IPS-15b (cell line): ENCODE data around the gene JADE2.
"Not testable (repeated sequence)": the region's sequence is repeated elsewhere in the genome, so short reads cannot be mapped to it uniquely, and the experiment has no call there.

Source experiments
- H3K27me3 ChIP-seq: one replicate; pipeline ENCODE4 v1.6.1; 2013; ENCODE audit warnings: low read length; ENCODE audit not compliant: control insufficient read depth, insufficient read depth
- H3K36me3 ChIP-seq: one replicate; pipeline ENCODE4 v1.6.1; 2013; ENCODE audit warnings: low read length; ENCODE audit not compliant: control insufficient read depth, insufficient read depth
- H3K4me1 ChIP-seq: one replicate; pipeline ENCODE4 v1.6.1; 2013; ENCODE audit warnings: mild to moderate bottlenecking, low read length; ENCODE audit not compliant: control insufficient read depth, insufficient read depth
- H3K4me3 ChIP-seq: one replicate; pipeline ENCODE4 v1.5.1; 2013; ENCODE audit warnings: low read depth, low read length
- H3K9ac ChIP-seq: one replicate; pipeline ENCODE4 v1.6.1; 2013; ENCODE audit warnings: low read depth, mild to moderate bottlenecking, low read length
- H3K9me3 ChIP-seq: one replicate; pipeline ENCODE4 v1.6.1; 2013; ENCODE audit warnings: mild to moderate bottlenecking, low read length; ENCODE audit not compliant: control insufficient read depth, insufficient read depth

JADE2 gene

GRCh38 chr5:134510970-134511795 lies 14.3 kb upstream of the JADE2 start:
- Histone ChIP-seq H3K27me3 (no peaks in the 10 kb centered on the region), H3K4me3 (peak overlapping the region; percentile 22), H3K4me1 (peaks cover 26% of the 10 kb centered on the region), H3K9ac (peak overlapping the region; percentile 26), H3K36me3 (no peaks in the 10 kb centered on the region), H3K9me3 (no peaks in the 10 kb centered on the region)

GRCh38 chr5:134511796-134512660 lies 13.4 kb upstream of the JADE2 start:
- no peaks in the 10 kb centered on the region for H3K9me3 ChIP-seq
- H3K9ac ChIP-seq = peak overlapping the region; percentile 55
- H3K27me3 ChIP-seq = no peaks in the 10 kb centered on the region
- peak overlapping the region; percentile 22 for H3K4me3 ChIP-seq
- no peaks in the 10 kb centered on the region for H3K36me3 ChIP-seq
- H3K4me1 ChIP-seq = peaks cover 19% of the 10 kb centered on the region

- Histone ChIP-seq H3K9ac (peak overlapping the region; percentile 55), H3K4me3 (peak overlapping the region; percentile 19), H3K9me3 (no peaks in the 10 kb centered on the region), H3K27me3 (no peaks in the 10 kb centered on the region), H3K36me3 (no peaks in the 10 kb centered on the region), H3K4me1 (peaks cover 19% of the 10 kb centered on the region)
Measured at GRCh38 chr5:134512661-134512999, 12.8 kb upstream of the JADE2 start.

DNA sequence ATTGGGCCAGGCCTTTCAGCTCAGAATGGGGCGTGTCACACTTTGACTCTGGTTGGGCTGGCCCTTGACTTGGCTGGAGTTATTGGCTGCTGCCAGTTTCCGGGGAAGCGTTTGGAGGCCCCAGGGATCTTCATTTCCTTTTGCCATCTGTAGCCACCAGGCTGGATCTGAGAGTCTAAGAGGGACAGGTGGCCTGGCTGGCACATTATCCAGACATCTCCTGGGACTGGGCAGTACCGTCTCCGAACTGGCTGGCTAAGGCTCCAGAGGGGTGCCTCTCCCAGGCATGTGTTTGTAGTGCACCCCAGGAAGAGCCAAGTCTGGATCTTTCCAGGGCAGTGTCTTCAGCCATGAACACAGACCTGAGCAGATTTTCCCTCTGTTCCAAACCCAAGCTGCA lies 9.7 kb upstream of the JADE2 start:
- Histone ChIP-seq H3K36me3 (no peaks in the 10 kb centered on the region), H3K9ac (no peak overlapping the region), H3K27me3 (no peaks in the 10 kb centered on the region), H3K4me1 (peaks cover 17% of the 10 kb centered on the region), H3K4me3 (no peak overlapping the region), H3K9me3 (no peaks in the 10 kb centered on the region)

DNA sequence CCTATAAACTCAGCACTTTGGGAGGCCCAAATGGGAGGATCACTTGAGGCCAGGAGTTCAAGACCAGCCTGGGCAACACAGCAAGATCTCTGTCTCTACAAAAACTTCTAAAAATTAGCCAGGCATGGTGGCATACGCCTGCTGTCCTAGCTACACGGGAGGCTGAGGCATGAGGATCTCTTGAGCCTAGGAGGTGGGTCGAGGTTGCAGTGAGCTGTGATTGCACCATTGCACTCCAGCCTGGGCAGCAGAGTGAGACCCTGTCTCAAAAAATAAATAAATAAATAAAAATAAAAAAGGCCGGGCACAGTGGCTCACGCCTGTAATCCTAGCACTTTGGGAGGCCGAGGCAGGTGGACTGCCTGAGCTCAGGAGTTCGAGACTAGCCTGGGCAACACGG lies 8.5 kb upstream of the JADE2 start:
- not testable (repeated sequence) for H3K4me1 ChIP-seq

DNA sequence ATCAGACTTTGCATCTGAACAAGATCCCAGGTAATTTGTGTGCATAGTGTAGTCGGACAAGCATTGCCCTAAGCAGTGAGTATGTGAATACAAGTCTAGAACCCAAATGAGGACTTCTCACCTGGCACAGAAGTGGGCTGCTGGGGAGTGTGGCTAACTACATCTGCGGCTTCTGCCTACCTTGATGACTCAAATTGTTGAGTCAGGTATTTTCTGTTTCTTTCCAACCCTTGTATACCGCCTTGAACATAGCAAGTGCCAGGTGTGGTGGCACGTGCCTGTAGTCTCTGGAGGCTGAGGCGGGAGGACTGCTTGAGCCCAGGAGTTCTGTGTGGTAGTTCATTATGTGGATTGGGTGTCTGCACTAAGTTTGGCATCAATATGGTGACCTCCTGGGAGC lies 7.9 kb upstream of the JADE2 start:
- Histone ChIP-seq H3K9me3 (no peaks in the 10 kb centered on the region), H3K27me3 (no peaks in the 10 kb centered on the region), H3K9ac (no peak overlapping the region), H3K36me3 (no peaks in the 10 kb centered on the region), H3K4me1 (no peaks in the 10 kb centered on the region), H3K4me3 (no peak overlapping the region)

More for the DNA sequence above, 8.5 kb upstream of the JADE2 start:
- H3K9me3 ChIP-seq, H3K36me3 ChIP-seq, H3K27me3 ChIP-seq, H3K9ac ChIP-seq, H3K4me3 ChIP-seq: not testable (repeated sequence)

DNA sequence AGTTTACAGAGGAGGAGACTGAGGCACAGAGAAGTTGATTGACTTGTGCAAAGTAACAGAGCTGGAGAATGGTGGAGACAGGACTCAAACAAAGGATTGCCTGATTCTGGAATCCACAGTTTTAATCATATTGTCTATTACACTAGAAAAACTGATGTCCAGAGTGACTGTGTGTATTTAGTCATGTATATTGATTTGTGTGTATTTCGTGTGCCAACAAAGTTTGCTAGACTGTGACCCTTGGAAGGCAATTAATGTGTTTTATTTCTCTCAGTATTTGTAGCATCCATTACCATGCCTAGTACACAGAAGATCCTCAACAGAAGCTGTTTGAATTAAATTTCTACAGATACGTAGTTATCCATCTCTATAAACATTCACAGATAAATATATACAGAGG lies 5.5 kb upstream of the JADE2 start:
- H3K9me3 ChIP-seq = no peaks in the 10 kb centered on the region
- peaks cover 10% of the 10 kb centered on the region for H3K4me1 ChIP-seq
- H3K4me3 ChIP-seq = no peak overlapping the region
- H3K36me3 ChIP-seq = no peaks in the 10 kb centered on the region
- H3K27me3 ChIP-seq = no peaks in the 10 kb centered on the region
- H3K9ac ChIP-seq = no peak overlapping the region

DNA sequence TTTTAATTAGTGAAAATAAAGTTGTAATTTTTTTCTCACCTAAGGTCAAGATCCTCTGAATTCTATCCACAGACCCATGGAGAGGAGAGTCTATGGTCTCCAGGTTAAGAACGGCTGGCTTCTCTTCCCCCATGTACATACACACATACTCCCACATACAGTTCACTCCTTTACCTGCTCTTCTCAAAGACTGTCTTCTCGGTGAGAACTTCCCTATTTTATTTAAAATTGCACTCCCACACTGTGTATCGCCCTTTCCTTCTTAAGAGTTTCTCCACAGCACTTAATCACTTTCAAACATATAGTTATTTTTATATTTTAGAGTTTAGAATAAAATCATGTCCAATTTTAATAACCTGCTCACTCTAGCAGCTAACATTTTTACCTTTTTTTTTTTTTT lies 3.6 kb upstream of the JADE2 start:
- H3K27me3 ChIP-seq = no peaks in the 10 kb centered on the region
- no peak overlapping the region for H3K4me3 ChIP-seq
- H3K36me3 ChIP-seq = no peaks in the 10 kb centered on the region
- no peak overlapping the region for H3K9ac ChIP-seq
- no peaks in the 10 kb centered on the region for H3K9me3 ChIP-seq
- H3K4me1 ChIP-seq = peaks cover 10% of the 10 kb centered on the region

GRCh38 chr5:134523543-134524271 lies 1.8 kb upstream of the JADE2 start:
- H3K4me3 ChIP-seq = peak overlapping the region; percentile 79
- H3K27me3 ChIP-seq = no peaks in the 10 kb centered on the region
- peak overlapping the region; percentile 68 for H3K9ac ChIP-seq
- H3K36me3 ChIP-seq = no peaks in the 10 kb centered on the region
- peaks cover 12% of the 10 kb centered on the region for H3K4me1 ChIP-seq
- H3K9me3 ChIP-seq = no peaks in the 10 kb centered on the region

GRCh38 chr5:134524272-134524825 lies 1.1 kb upstream of the JADE2 start:
- peak overlapping the region; percentile 79 for H3K4me3 ChIP-seq
- H3K36me3 ChIP-seq = no peaks in the 10 kb centered on the region
- H3K27me3 ChIP-seq = no peaks in the 10 kb centered on the region
- peaks cover 16% of the 10 kb centered on the region for H3K4me1 ChIP-seq
- peak overlapping the region; percentile 68 for H3K9ac ChIP-seq
- no peaks in the 10 kb centered on the region for H3K9me3 ChIP-seq

DNA sequence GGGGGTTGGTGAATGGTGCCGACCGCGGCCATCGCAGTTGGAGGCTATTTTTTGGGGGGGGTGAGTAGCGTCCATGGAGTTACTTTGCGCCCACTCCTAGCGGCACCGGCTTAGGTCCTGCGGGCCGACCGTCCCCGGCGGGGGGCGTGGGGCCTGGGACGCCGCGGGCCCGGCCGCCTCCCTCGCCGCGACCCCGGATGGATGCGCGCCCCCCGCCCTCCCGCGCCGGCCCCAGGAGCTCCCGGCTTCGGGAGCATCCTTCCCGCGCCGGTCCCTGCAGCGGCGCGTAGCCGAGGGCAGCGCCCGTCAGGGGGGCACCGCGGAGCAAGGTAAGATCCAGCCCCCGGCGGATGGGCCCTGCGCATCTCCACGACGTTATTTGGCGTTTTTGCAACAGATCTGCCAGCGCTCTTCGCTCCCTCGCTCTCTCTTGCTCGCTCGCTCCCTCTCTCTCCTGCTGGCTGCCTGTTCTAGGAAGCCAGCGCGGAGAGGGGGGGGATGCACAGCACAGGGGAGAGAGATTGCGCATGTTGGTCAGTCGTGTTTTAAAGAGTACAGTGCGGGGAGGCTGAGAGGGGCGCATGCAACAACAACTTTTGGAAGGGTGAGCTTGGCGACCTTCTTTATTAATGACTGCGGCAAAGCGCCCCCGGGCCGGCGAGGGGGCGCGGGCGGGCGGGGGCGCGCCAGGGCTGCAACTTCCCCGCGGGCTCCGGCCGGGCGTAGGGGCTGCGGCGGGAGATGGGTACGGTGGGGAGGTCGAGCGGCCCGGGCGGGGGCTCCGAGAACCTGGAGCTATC lies 413 bp downstream of the JADE2 start:
- peak overlapping the region; percentile 87 for H3K9ac ChIP-seq
- H3K9me3 ChIP-seq = no peaks in the 10 kb centered on the region
- peaks cover 22% of the 10 kb centered on the region for H3K4me1 ChIP-seq
- H3K36me3 ChIP-seq = no peaks in the 10 kb centered on the region
- no peaks in the 10 kb centered on the region for H3K27me3 ChIP-seq
- peak overlapping the region; percentile 93 for H3K4me3 ChIP-seq
